Measurements from ENCODE around the gene ATP10A. TPM values are rescaled to one million over a fixed set of nuclear protein-coding genes. Genes with fewer than 3 reads are reported as not detected.

Gene ATP10A
- total and polyA plus RNA-seq, 2 donors from 2014 or later: 4.0 to 6.8 TPM

GRCh38 chr15:25743548-25744275 is 119.4 kb downstream of the ATP10A start:
- FAIRE-seq (no peak), DNase-seq (no peak)
- Histone ChIP-seq H3K27me3 (ENCODE audit: control insufficient read depth, insufficient read depth, low read length) (no peaks in the 10 kb centered on the region), H3K9me3 (ENCODE audit: control insufficient read depth in 2 of 3, insufficient read depth in 1 of 3, low read length in 3 of 3) (no peaks in the 10 kb centered on the region), H3K27ac (ENCODE audit: low read depth in 2 of 2, low read length in 2 of 2) (no peak overlapping the region), H3K9ac (ENCODE audit: low read length in 3 of 3) (no peak overlapping the region), H3K36me3 (ENCODE audit: control insufficient read depth in 2 of 3, insufficient read depth in 3 of 3, low read length in 3 of 3) (no peaks in the 10 kb centered on the region), H3K4me1 (ENCODE audit: control insufficient read depth in 2 of 3, insufficient read depth in 2 of 3, low read depth in 1 of 3, low read length in 3 of 3) (no peaks in the 10 kb centered on the region), H3K4me3 (ENCODE audit: low read length in 3 of 3) (no peak overlapping the region)
- no peak for TF ChIP-seq CTCF (IDR thresholded peaks at IDR 0.05; ENCODE audit: borderline replicate concordance, extremely low read depth, insufficient read depth)
- intact Hi-C loops (cut with DNase I): no loop called here

- H3K27ac ChIP-seq (ENCODE audit: low read depth in 2 of 2, low read length in 2 of 2): no peak overlapping the region
- DNase-seq (no peak), FAIRE-seq (no peak)
- H3K4me3 ChIP-seq (ENCODE audit: low read length in 3 of 3): no peak overlapping the region
- H3K9ac ChIP-seq (ENCODE audit: low read length in 3 of 3): no peak overlapping the region
- H3K36me3 ChIP-seq (ENCODE audit: control insufficient read depth in 2 of 3, insufficient read depth in 3 of 3, low read length in 3 of 3): no peaks in the 10 kb centered on the region
- H3K9me3 ChIP-seq (ENCODE audit: control insufficient read depth in 2 of 3, insufficient read depth in 1 of 3, low read length in 3 of 3): no peaks in the 10 kb centered on the region
- intact Hi-C loops (cut with DNase I): no loop called here
- H3K4me1 ChIP-seq (ENCODE audit: control insufficient read depth in 2 of 3, insufficient read depth in 2 of 3, low read depth in 1 of 3, low read length in 3 of 3): peaks cover 0 to 6% (median 0%) of the 10 kb centered on the region in 3 donors
- no peak for TF ChIP-seq CTCF (IDR thresholded peaks at IDR 0.05; ENCODE audit: borderline replicate concordance, extremely low read depth, insufficient read depth)
- no peaks in the 10 kb centered on the region for H3K27me3 ChIP-seq (ENCODE audit: control insufficient read depth, insufficient read depth, low read length)
These were observed 120.2 kb downstream of the ATP10A start for GRCh38 chr15:25742776-25743547.

GRCh38 chr15:25742041-25742730 is 120.9 kb downstream of the ATP10A start:
- Histone ChIP-seq H3K9ac (ENCODE audit: low read length in 3 of 3) (no peak overlapping the region), H3K27ac (ENCODE audit: low read depth in 2 of 2, low read length in 2 of 2) (no peak overlapping the region), H3K27me3 (ENCODE audit: control insufficient read depth, insufficient read depth, low read length) (no peaks in the 10 kb centered on the region), H3K9me3 (ENCODE audit: control insufficient read depth in 2 of 3, insufficient read depth in 1 of 3, low read length in 3 of 3) (no peaks in the 10 kb centered on the region), H3K4me3 (ENCODE audit: low read length in 3 of 3) (no peak overlapping the region), H3K36me3 (ENCODE audit: control insufficient read depth in 2 of 3, insufficient read depth in 3 of 3, low read length in 3 of 3) (no peaks in the 10 kb centered on the region), H3K4me1 (ENCODE audit: control insufficient read depth in 2 of 3, insufficient read depth in 2 of 3, low read depth in 1 of 3, low read length in 3 of 3) (peaks cover 0 to 7% (median 0%) of the 10 kb centered on the region in 3 donors)
- intact Hi-C loops (cut with DNase I): no loop called here
- TF ChIP-seq CTCF (IDR thresholded peaks at IDR 0.05; ENCODE audit: borderline replicate concordance, extremely low read depth, insufficient read depth): no peak
- DNase-seq (peak in 1 of 5 donors; percentile 30), FAIRE-seq (no peak)
